MG63 (cell line): ENCODE measurements around the gene OR1K1. TPM values are rescaled to one million over a fixed set of nuclear protein-coding genes. Genes with fewer than 3 reads are reported as not detected.
"Not testable (repeated sequence)": the region's sequence is repeated elsewhere in the genome, so short reads cannot be mapped to it uniquely, and the experiment has no call there.

Experiments used
- DNase-seq: peaks from one replicate; pipeline ENCODE4 v3.0.0-alpha.2; 2020
- H3K27me3 ChIP-seq: fragments of 250-450 bp; sonication (Bioruptor Pico); 2 replicates; pipeline ENCODE4 v1.5.1; 2020; ENCODE audit warnings: mild to moderate bottlenecking, moderate library complexity
- H3K36me3 ChIP-seq: fragments of 250-450 bp; sonication (Bioruptor Pico); 2 replicates; pipeline ENCODE4 v1.5.1; 2020; ENCODE audit warnings: mild to moderate bottlenecking, moderate library complexity
- H3K4me3 ChIP-seq: fragments of 250-450 bp; sonication (Bioruptor Pico); 2 replicates; pipeline ENCODE4 v1.5.1; 2020; ENCODE audit warnings: mild to moderate bottlenecking, moderate library complexity
- H3K9me3 ChIP-seq: fragments of 250-450 bp; sonication (Bioruptor Pico); 2 replicates; pipeline ENCODE4 v1.5.1; 2020; ENCODE audit warnings: mild to moderate bottlenecking, moderate library complexity
- total RNA-seq: library from RNA; depleted of rRNA; stranded (reverse); fragments of >200 nt; shearing (Covaris generic); gene quantifications from 2 replicates; pipeline ENCODE4 v1.2.3, GENCODE V29; 2014; ENCODE audit warnings: low replicate concordance

Gene OR1K1
- total RNA-seq, 1 experiment from 2014 or later = not detected

GRCh38 chr9:122807271-122807900, 7.5 kb downstream of the OR1K1 start:
- Histone ChIP-seq H3K9me3 (peaks cover 2% of the 10 kb centered on the region), H3K4me3 (no peak overlapping the region), H3K27me3 (no peaks in the 10 kb centered on the region), H3K36me3 (no peaks in the 10 kb centered on the region)
- DNase-seq = peak; percentile 33

GRCh38 chr9:122808141-122808540, 8.2 kb downstream of the OR1K1 start:
- no peaks in the 10 kb centered on the region for H3K36me3 ChIP-seq
- DNase-seq = no peak
- H3K4me3 ChIP-seq = no peak overlapping the region
- no peaks in the 10 kb centered on the region for H3K27me3 ChIP-seq
- peaks cover 2% of the 10 kb centered on the region for H3K9me3 ChIP-seq

- not testable (repeated sequence) for H3K4me3 ChIP-seq, H3K9me3 ChIP-seq, H3K27me3 ChIP-seq, DNase-seq, H3K36me3 ChIP-seq
These were observed 9.3 kb downstream of the OR1K1 start for GRCh38 chr9:122809261-122809660.

- no peak overlapping the region for H3K4me3 ChIP-seq
These were observed 10.5 kb downstream of the OR1K1 start for GRCh38 chr9:122810306-122810946.

GRCh38 chr9:122812736-122813135, 12.8 kb downstream of the OR1K1 start:
- no peak for DNase-seq
- H3K4me3 ChIP-seq = no peak overlapping the region
- H3K9me3 ChIP-seq = no peaks in the 10 kb centered on the region
- peaks cover 3% of the 10 kb centered on the region for H3K36me3 ChIP-seq
- H3K27me3 ChIP-seq = no peaks in the 10 kb centered on the region

More at GRCh38 chr9:122810306-122810946, 10.5 kb downstream of the OR1K1 start:
- no peaks in the 10 kb centered on the region for H3K36me3 ChIP-seq
- peaks cover 2% of the 10 kb centered on the region for H3K9me3 ChIP-seq
- peak; percentile 28 for DNase-seq
- no peaks in the 10 kb centered on the region for H3K27me3 ChIP-seq

- no peak overlapping the region for H3K4me3 ChIP-seq
- H3K36me3 ChIP-seq = peaks cover 7% of the 10 kb centered on the region
- no peak for DNase-seq
- no peaks in the 10 kb centered on the region for H3K9me3 ChIP-seq
- H3K27me3 ChIP-seq = no peaks in the 10 kb centered on the region
These were observed 14.6 kb downstream of the OR1K1 start for GRCh38 chr9:122814545-122814944.

GRCh38 chr9:122815544-122815943, 15.6 kb downstream of the OR1K1 start:
- Histone ChIP-seq H3K9me3 (no peaks in the 10 kb centered on the region), H3K27me3 (no peaks in the 10 kb centered on the region), H3K36me3 (peaks cover 11% of the 10 kb centered on the region), H3K4me3 (no peak overlapping the region)
- DNase-seq = no peak

GRCh38 chr9:122816163-122816867, 16.4 kb downstream of the OR1K1 start:
- Histone ChIP-seq H3K27me3 (no peaks in the 10 kb centered on the region), H3K4me3 (no peak overlapping the region), H3K9me3 (no peaks in the 10 kb centered on the region), H3K36me3 (peaks cover 11% of the 10 kb centered on the region)
- no peak for DNase-seq

- Histone ChIP-seq H3K9me3 (no peaks in the 10 kb centered on the region), H3K4me3 (no peak overlapping the region), H3K36me3 (peaks cover 26% of the 10 kb centered on the region), H3K27me3 (no peaks in the 10 kb centered on the region)
- DNase-seq = no peak
These were observed 19.4 kb downstream of the OR1K1 start for GRCh38 chr9:122819326-122819725.

- no peak for DNase-seq
- H3K27me3 ChIP-seq = no peaks in the 10 kb centered on the region
- H3K4me3 ChIP-seq = no peak overlapping the region
- H3K9me3 ChIP-seq = no peaks in the 10 kb centered on the region
- peaks cover 26% of the 10 kb centered on the region for H3K36me3 ChIP-seq
These were observed 20.0 kb downstream of the OR1K1 start for GRCh38 chr9:122819791-122820489.

- H3K36me3 ChIP-seq = peaks cover 29% of the 10 kb centered on the region
- no peaks in the 10 kb centered on the region for H3K9me3 ChIP-seq
- H3K4me3 ChIP-seq = no peak overlapping the region
- no peaks in the 10 kb centered on the region for H3K27me3 ChIP-seq
- DNase-seq = no peak
These were observed 20.5 kb downstream of the OR1K1 start for GRCh38 chr9:122820490-122820845.

GRCh38 chr9:122821278-122821943, 21.5 kb downstream of the OR1K1 start:
- no peak for DNase-seq
- H3K4me3 ChIP-seq = no peak overlapping the region
- H3K27me3 ChIP-seq = no peaks in the 10 kb centered on the region
- H3K36me3 ChIP-seq = peaks cover 32% of the 10 kb centered on the region
- no peaks in the 10 kb centered on the region for H3K9me3 ChIP-seq

- no peak for DNase-seq
- Histone ChIP-seq H3K27me3 (no peaks in the 10 kb centered on the region), H3K4me3 (no peak overlapping the region), H3K9me3 (no peaks in the 10 kb centered on the region), H3K36me3 (peaks cover 34% of the 10 kb centered on the region)
These were observed 22.1 kb downstream of the OR1K1 start for GRCh38 chr9:122822056-122822455.

- no peak overlapping the region for H3K4me3 ChIP-seq
- no peaks in the 10 kb centered on the region for H3K27me3 ChIP-seq
- no peak for DNase-seq
- peaks cover 29% of the 10 kb centered on the region for H3K36me3 ChIP-seq
- no peaks in the 10 kb centered on the region for H3K9me3 ChIP-seq
These were observed 23.0 kb downstream of the OR1K1 start for GRCh38 chr9:122822938-122823337.

- no peaks in the 10 kb centered on the region for H3K27me3 ChIP-seq
- H3K9me3 ChIP-seq = no peaks in the 10 kb centered on the region
- peak overlapping the region; percentile 99 for H3K4me3 ChIP-seq
- DNase-seq = no peak
- peaks cover 19% of the 10 kb centered on the region for H3K36me3 ChIP-seq
These were observed 27.8 kb downstream of the OR1K1 start for GRCh38 chr9:122827761-122828093.

GRCh38 chr9:122828965-122829284, 29.0 kb downstream of the OR1K1 start:
- not testable (repeated sequence) for H3K27me3 ChIP-seq, DNase-seq, H3K9me3 ChIP-seq
- Histone ChIP-seq H3K4me3 (peak overlapping the region; percentile 99), H3K36me3 (peaks cover 11% of the 10 kb centered on the region)

- no peaks in the 10 kb centered on the region for H3K9me3 ChIP-seq
- no peak overlapping the region for H3K4me3 ChIP-seq
- 0 out of 2 replicates have a peak, but pooled peaks cover 2% of the 10 kb centered on the region for H3K36me3 ChIP-seq
- no peak for DNase-seq
- H3K27me3 ChIP-seq = no peaks in the 10 kb centered on the region
These were observed 32.3 kb downstream of the OR1K1 start for GRCh38 chr9:122832194-122832593.
